Measurements from ENCODE around the gene PACRG.

DNA sequence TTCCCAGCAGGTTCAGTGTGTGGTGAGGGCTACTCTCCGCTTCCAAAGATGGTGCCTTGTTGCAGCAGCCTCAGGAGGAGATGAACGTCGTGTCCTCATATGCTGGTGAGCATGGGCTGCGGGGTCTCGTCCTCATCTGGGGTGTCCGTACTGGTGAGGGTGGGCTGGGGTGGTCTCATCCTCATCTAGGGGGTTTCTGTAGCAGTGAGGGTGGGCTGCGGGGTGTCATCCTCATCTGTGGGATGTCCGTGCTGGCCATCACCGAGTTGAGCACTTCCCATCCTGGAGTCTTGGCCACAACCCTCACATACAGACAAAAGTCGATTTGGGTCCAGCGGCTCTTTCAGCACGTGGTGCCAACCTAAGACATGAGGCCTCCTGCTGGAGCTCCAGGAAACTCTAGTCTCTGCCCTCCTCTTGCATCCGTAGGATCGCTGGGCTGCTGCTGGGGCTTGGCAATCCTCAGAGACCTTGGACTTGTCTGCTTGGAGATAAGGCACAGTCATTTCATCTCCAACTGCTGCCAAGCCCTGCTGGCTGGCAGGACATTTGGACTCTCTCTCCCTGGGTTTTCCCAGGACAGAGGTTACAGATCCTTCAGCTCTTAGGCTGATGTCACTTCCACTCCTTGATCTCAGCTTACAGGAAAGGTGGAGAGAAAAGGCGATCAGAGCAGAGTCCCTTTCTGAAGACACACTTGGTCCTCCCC, 160.4 kb downstream of the PACRG start:
- TF ChIP-seq EZH2 (IDR thresholded peaks at IDR 0.05; ENCODE audit: borderline replicate concordance, low read length) = no peak
- TF ChIP-seq, protein P1, sequence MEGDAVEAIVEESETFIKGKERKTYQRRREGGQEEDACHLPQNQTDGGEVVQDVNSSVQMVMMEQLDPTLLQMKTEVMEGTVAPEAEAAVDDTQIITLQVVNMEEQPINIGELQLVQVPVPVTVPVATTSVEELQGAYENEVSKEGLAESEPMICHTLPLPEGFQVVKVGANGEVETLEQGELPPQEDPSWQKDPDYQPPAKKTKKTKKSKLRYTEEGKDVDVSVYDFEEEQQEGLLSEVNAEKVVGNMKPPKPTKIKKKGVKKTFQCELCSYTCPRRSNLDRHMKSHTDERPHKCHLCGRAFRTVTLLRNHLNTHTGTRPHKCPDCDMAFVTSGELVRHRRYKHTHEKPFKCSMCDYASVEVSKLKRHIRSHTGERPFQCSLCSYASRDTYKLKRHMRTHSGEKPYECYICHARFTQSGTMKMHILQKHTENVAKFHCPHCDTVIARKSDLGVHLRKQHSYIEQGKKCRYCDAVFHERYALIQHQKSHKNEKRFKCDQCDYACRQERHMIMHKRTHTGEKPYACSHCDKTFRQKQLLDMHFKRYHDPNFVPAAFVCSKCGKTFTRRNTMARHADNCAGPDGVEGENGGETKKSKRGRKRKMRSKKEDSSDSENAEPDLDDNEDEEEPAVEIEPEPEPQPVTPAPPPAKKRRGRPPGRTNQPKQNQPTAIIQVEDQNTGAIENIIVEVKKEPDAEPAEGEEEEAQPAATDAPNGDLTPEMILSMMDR (conservative IDR thresholded peaks at IDR 0.05 in 1 of 2, IDR thresholded peaks at IDR 0.05 in 1 of 2; ENCODE audit: extremely low read depth in 1 of 2, insufficient read depth in 1 of 2, low read depth in 1 of 2, low read length in 2 of 2) = no peak
